GM19099 (cell line): ENCODE measurements around the gene GRIA1.

Source experiments
- POLR2A ChIP-seq: IDR thresholded peaks from 3 replicates; pipeline ENCODE4 v1.6.1; 2011; ENCODE audit warnings: low read depth; ENCODE audit not compliant: insufficient read length; ENCODE audit errors: extremely low read depth

The GRIA1 gene

DNA sequence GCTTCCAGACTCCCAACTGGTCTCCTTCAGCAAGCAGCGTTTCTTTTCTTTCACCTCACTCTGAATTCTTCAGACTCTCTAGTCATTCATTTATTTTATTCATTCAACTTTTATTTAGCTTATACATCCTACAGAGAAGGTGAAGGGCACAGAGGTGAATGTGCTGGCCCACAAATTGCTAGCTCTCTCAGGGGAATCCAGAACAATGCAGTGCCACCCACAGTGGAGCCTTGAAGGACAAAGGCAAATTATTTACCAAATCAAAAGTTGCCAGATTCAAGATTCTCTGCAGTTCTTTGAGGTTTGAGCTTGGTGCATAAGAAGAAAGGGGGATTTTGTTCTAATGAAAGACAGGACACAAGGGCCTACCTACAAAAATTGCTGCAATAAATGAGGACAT is 29.7 kb downstream of the GRIA1 start:
- no peak for TF ChIP-seq POLR2A

DNA sequence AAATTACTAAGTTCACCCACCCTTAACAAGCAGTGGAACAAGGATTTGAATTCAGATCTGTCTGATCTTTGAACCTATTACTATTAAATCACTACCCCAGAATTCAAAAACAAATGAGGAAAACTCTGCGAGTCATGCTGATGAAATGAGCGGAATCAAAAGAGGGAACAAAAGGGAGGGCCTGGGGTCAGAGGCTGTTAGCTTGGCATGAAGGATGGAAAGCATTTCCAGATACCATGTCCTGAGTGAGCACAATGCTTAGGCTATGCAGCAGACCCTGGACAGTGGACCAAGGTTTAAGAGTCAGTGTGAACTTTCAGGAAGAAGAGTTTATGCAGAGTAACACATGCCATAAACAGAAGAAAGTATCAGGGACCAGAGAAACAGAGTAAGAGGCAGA is 30.5 kb downstream of the GRIA1 start:
- no peak for TF ChIP-seq POLR2A

DNA sequence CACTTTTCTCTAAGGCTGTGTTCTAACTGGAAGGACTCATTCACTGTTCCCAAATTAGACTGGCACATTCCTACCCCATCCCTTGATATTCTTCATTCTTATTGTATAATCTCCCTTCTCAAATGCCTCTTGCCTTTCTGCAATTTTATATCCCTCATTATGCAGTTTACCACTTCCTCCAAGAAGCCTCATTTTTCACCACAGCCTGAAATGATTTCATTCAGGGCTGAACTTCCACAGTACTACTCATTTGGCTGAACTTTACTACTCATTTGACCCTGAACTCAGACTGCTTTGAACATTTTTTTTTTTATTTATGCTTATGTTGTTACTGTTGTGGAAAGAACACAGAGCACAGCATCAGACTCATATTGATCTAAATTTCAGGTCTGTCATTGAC is 32.7 kb downstream of the GRIA1 start:
- no peak for TF ChIP-seq POLR2A

DNA sequence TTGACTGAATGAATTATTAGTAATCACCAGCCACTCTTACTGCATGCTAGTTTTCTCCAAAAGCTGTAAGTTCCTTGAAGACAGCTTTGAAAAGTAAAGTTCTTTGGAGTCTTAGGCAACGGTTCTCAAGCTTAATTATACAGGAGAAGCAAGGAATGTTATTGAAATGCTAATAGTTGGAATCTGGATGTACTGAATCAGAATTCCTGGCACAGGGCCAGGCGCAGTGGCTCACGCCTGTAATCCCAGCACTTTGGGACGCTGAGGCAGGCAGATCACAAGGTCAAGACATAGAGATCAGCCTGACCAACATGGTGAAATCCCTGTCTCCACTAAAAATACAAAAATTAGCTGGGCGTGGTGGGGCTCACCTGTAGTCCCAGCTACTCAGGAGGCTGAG is 33.4 kb downstream of the GRIA1 start:
- TF ChIP-seq POLR2A, result no peak

DNA sequence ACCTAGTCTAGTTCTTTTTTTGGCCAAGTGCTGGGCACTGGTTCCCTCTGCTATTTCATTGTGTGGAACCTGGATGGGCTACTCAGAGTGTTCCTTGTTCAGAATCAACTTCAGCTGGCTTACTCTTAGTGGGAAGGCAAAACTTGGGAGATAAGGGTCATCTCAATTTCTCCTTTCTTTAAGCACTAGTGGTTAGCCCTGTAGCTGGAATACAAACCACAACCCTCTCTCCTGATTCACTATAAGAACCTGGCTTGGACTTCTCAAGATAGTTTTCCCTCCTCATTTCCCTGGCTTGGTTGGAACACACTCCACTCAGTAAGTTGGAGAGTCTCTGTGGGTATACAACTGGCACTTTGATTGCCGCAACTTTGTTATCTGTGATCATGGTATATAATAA is 35.1 kb downstream of the GRIA1 start:
- TF ChIP-seq POLR2A, result no peak

DNA sequence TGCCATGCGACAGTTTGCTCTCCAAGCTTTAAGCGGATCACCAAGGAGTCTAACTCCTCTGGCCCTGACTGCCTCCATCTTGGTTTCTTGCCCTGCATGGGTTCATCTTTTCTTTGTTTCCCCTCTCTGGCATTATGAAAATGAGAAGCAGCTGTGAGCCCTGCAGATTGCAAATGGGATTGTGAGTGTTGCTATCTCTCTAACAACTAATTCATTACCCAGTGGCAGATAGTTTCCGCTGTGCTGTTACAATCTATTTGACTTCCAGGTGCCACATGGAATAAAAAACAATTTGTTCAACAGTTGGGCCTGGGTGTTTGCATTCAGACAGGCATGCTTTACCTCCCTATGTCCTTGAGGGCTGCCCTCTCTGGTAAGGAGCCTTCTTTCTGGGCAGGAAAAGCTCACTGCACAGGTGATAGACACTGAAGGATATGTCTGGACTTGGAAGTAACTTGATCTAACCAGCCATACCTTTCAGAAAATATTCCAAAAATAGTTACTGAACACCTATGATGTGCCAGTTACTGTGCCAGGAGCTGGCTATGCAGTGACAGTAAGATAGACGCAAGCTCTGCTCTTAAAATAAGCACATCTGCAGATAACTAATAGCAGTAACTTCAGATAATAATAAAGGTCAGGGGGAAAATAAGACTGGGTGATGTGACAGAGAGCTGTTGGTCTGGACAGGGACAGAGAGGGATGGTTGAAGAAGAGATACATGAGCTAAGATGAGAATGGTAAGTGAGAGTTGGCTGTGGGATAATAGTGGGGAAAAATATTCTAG is 40.1 kb downstream of the GRIA1 start:
- no peak for TF ChIP-seq POLR2A

DNA sequence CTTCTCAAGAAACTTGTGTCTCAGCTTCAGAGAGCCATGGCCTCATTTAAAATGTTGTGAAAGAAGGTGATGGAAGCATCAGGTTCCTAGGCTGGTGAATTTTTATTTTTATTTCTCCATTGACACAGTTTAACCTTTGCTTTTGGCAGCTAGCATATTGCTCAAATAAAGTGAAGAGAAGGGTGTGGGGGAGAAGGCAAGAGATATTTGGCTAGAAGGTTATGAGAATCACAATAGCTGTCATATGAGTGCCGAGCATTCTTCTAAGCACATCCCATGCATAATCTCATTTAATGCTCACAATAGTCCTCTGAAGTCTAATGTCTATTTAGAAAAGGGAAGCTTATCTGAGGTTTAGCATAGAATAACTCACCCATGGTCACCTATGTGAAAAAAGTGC is 43.1 kb downstream of the GRIA1 start:
- no peak for TF ChIP-seq POLR2A

DNA sequence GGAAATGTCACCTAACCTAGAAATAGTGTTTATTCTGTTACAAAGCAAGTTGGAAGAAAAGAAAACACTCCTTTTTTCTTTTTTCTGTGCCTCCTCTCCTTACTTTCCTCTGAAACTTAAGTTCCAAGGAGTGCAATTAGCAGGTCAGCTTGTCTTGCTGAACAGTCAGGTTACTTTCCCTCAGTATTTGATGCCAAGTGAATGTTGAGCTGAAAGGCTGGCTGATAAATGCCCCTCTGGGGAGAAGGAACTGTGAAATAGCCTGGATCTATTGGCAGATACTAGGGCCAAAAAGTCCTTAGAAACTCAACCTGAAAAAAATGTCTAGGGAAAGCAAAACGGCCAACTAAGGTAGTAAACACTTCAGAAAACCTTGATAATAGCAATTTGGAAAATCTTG is 43.6 kb downstream of the GRIA1 start:
- no peak for TF ChIP-seq POLR2A

DNA sequence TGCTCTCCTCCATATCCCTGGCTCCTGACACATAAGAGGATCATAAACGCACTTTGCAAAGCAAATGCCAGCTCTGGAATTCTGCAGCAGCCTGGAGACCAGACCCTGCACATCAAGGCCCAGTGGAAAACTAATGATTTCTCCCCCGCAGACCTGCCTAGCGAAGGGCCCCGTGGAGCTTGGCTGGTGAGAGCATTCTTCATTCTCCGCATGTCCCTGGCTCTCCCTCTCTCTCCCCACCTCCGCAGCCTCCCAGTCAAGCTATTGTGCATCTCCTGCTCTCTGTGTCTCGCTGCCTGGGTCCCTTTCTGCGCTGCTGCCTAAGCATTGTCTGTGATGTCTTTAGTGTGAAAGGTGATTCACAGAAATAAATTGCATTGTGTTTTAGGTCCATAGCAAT is 46.7 kb downstream of the GRIA1 start:
- no peak for TF ChIP-seq POLR2A

DNA sequence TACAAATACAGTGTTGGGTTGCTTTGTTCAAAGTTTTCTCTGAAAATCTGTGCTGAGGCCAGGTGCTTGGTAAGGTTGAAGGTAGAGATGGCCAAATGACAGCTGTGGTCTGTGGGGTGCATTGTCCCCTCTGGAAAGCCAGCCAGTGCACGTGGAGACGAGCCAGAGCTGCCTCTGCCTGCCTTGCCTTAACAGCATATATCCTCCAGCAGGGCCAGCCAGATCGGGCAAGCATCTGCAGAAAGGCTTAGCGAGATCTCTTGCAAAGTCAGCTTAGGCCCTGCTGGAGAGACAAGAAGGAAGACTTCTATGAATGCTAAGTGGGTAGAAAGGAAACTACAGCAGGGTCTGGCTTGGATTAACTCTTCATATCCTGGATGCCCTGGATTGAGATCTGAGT is 49.5 kb downstream of the GRIA1 start:
- TF ChIP-seq POLR2A, result no peak

DNA sequence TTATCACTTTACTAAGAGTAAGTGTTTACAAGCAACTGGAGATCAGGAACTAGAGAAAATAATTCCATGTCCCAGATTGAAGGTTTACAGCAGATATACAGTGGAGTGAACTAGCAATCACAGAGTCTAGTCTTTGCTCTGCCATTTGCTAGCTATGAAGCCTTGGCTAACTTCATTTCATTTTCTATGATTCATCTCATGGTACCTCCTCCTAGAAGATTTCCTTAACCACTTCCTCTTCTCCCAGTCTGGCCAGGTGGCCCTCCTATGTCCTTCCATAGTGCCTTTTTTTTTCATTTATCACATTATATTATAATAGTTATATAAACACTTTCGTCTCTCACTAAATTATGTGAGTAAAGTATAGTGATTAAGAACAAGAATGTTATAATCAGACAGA is 52.1 kb downstream of the GRIA1 start:
- TF ChIP-seq POLR2A, result no peak

DNA sequence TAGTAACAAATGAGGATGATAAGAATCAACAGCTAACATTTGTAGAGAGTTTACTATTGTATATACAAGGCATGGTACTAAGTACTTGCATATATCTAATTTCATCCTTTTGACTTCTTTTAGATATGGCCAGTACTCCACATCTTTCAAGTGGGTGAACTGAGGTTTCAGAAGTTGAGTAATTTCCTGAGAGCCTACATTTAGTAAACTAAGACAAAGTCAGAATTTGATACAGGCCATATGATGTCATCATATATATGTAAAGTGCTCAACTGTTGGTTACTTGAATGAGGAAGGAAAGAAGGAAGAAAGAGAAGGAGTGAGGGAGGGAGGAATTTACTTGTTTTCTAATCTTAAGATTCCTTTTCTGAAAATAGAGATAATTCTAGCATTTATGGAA is 52.8 kb downstream of the GRIA1 start:
- no peak for TF ChIP-seq POLR2A

DNA sequence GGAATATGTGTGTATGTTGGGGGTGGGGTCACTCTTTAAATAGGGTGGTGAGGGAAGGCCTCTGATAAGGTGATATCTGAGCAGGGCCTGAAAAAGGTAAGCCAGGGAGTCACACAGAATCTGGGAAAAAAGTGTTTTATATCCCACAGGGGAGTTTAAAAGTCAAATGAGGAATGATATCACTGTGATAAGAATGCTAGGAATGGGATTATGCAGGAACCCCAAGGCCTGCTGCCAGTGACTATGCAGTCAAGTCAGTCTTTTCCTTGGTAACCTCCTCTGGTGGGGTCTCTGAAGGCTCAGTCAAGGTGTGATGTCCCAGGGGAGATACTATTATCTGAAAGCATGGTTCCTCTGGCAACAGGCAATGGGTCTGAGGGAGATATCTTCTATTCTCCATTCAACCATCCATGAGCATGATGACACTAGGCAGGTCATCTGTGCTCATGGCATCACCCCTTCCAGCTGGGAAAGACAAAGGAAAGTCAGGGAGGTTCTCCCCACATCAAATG is 53.5 kb downstream of the GRIA1 start:
- TF ChIP-seq POLR2A, result no peak

DNA sequence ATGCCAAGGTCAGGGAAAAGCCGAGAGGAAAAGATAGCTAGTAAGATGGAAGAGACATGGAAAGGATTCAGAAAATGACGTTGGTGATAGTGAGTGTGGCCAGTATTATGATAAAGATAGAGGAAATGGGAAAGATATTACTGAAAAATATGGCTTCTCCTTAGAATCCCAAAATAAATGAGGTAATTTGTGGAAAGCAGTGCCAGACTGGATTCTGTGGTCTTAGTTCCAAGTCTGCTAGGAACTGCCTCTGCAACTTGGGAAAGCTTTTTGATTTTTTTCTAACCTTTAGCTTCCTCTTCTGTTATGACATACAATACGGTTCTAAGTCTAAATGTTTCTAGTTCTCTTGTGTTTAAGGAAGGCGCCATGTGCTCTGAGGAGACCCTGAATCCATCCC is 54.2 kb downstream of the GRIA1 start:
- TF ChIP-seq POLR2A, result no peak

DNA sequence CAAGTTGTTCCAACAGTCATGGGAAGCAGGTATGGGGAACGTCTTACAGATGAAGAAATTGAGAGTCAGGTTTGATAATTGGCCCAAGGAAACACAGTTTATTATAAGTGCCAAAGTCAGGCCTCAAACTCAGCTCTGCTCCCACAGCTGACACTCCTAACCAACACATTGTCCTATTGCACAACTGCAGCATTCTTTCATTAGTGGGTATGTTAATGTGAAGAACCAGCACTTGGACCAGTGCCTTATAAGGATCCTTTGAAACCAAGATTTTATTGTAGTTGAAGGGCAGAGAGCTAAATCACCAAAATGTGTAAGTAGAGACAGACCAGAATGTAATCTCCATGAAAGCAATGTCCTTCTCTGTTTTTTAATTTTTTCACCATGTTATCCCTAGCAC is 56.1 kb downstream of the GRIA1 start:
- TF ChIP-seq POLR2A, result no peak

DNA sequence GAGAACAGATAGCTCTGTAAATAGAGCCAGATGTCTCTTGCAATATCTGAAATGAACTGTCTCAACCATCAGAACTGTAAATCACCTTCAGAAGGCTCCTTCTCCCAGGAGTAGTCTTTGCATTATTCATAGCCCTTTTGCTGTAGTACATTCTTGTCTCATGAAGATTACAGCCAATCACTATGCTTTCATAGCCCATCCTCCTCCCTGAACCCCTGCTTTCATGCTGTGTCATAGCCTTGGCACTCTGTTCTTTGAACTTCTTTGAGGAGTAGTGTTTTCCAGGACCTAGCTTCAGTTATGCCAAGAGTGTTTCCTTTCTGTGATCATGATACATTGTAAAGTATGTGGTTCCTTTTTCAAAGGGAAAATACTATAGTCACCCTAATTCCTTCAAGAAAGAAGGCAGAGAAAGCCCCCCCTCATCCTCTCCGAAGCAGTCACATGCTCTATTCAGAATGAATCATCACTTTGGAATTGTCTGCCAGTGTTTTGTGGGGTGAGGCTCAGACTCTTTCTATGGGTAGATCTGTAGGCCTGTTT is 61.1 kb downstream of the GRIA1 start:
- no peak for TF ChIP-seq POLR2A

DNA sequence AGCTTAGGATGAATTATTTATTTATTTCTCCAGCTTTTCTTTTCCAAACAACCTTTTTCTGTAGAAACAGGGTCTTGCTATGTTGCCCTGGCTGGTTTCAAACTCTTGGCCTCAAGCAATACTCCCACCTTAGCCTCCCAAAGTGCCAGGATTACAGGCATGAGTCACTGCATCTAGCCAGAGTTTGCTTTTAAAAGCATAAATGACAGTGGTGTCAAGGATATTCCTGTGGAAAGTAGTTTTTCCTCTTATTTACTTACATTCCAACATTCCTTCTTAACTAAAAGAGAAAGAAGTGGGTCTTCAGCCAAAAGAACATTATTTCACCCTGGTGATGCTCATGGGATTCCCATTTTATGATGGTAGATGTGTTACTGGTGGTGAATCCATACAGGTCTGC is 62.4 kb downstream of the GRIA1 start:
- no peak for TF ChIP-seq POLR2A

DNA sequence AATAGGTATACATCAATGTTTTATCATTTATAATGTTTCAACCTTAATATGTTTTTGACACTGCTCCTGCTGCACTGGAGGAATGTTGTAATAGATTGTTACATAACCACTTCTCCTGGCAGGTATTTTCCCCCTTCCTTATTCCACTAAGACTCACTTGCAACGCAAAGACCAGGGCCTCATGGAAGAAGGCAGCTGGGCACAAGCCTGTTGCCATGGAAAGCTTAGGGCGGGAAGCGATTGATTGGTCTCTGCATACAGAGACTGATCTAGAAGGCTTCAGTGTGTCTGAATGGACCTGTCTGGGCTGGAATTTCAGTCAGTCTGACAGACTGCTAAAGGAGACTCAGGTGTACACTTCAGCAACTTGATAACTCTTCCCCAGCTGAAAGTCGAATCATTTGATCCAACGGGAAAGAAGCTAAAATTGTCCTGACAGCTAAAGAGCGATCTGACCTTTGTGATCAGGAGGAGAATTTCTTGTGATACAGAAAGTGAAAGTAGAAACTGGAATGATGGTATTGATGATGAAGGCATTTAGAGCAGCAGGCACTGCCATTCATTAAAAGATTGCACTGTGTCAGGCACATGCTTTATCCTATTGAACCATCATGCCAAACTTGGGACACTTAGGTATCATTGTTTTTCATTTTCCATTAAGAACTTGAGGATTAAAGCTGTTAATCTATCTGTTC is 65.1 kb downstream of the GRIA1 start:
- TF ChIP-seq POLR2A, result no peak
